Breast epithelium (tissue), 4 donors: Measurements from ENCODE around the gene SLC39A11. TPM values are rescaled to one million over a fixed set of nuclear protein-coding genes. Genes with fewer than 3 reads are reported as not detected.

ENCODE experiments used
- DNase-seq, 2 donors: peaks; one replicate each; pipeline ENCODE4 v3.0.0-alpha.2; 2019; ENCODE audit warnings: low spot score in 2 of 2
- H3K27ac ChIP-seq, 2 donors: fragments of 200-600 bp; sonication (generic) in 1 of 2; one replicate each; pipeline ENCODE4 v1.5.1; 2016 to 2019; ENCODE audit warnings: mild to moderate bottlenecking in 1 of 2
- H3K27me3 ChIP-seq, 2 donors: fragments of 200-600 bp; sonication (generic) in 1 of 2; one replicate each; pipeline versions ENCODE4 v1.5.1 to v1.6.0; 2017 to 2019; ENCODE audit warnings: control low read depth in 1 of 2, mild to moderate bottlenecking in 1 of 2
- H3K36me3 ChIP-seq: fragments of 200-600 bp; one replicate; pipeline ENCODE4 v1.5.1; 2019
- H3K4me1 ChIP-seq, 2 donors: fragments of 200-600 bp; sonication (generic); one replicate each; pipeline ENCODE4 v1.5.1; 2016 to 2019; ENCODE audit warnings: control low read depth in 1 of 2
- H3K4me3 ChIP-seq, 3 donors: fragments of 200-600 bp; sonication (generic); 1 replicate in 2 of 3; 2 replicates in 1 of 3; pipeline ENCODE4 v1.5.1; 2016 to 2019; ENCODE audit warnings: mild to moderate bottlenecking in 3 of 3, moderate library complexity in 2 of 3
- H3K9me3 ChIP-seq, 2 donors: fragments of 200-600 bp; sonication (generic) in 1 of 2; one replicate each; pipeline ENCODE4 v1.5.1; 2016 to 2019; ENCODE audit warnings: control low read depth in 1 of 2
- POLR2A ChIP-seq: fragments of 450-650 bp; IDR thresholded peaks from one replicate; pipeline ENCODE4 v1.6.1; 2016; ENCODE audit warnings: antibody characterized with exemption, mild to moderate bottlenecking, moderate library complexity
- POLR2AphosphoS5 ChIP-seq, 3 donors: sonication (generic); formaldehyde crosslinking; IDR thresholded peaks; one replicate each; pipeline ENCODE4 v1.6.1; 2017; ENCODE audit warnings: antibody characterized with exemption in 3 of 3
- intact Hi-C: fragments of 100-400 bp; cut with DNase I; formaldehyde crosslinking; loops from one replicate; pipeline ENCODE4 v1.15.1; 2023; ENCODE audit warnings: low total_unique reads
- total RNA-seq, 3 donors: library from RNA; depleted of rRNA; stranded (reverse); fragments of >200 nt; gene quantifications; one replicate each; pipeline ENCODE4 v1.1.0, GENCODE V29; 2016
- TF ChIP-seq, protein P1 (sequence below), 3 donors: fragments of 450-650 bp; IDR thresholded peaks; one replicate each; pipeline ENCODE4 v1.5.1; 2016 to 2017; ENCODE audit warnings: antibody characterized with exemption in 3 of 3, mild to moderate bottlenecking in 3 of 3, moderate library complexity in 3 of 3

Gene SLC39A11
- total RNA-seq, 3 donors from 2014 or later, result 31.8 to 54.6 (median 47.0) TPM

GRCh38 chr17:72862276-72862999 is 230.1 kb downstream of the SLC39A11 start:
- peaks cover 0 to 5% of the 10 kb centered on the region in 2 donors for H3K9me3 ChIP-seq
- intact Hi-C loops, result no loop called here
- H3K4me3 ChIP-seq, result no peak overlapping the region
- no peak for DNase-seq
- H3K27ac ChIP-seq, result no peak overlapping the region
- H3K27me3 ChIP-seq, result no peaks in the 10 kb centered on the region
- H3K4me1 ChIP-seq, result no peaks in the 10 kb centered on the region
- H3K36me3 ChIP-seq, result no peaks in the 10 kb centered on the region
- TF ChIP-seq POLR2AphosphoS5 (IDR thresholded peaks at IDR 0.05), result no peak
- no peak for TF ChIP-seq POLR2A
- TF ChIP-seq, protein P1, sequence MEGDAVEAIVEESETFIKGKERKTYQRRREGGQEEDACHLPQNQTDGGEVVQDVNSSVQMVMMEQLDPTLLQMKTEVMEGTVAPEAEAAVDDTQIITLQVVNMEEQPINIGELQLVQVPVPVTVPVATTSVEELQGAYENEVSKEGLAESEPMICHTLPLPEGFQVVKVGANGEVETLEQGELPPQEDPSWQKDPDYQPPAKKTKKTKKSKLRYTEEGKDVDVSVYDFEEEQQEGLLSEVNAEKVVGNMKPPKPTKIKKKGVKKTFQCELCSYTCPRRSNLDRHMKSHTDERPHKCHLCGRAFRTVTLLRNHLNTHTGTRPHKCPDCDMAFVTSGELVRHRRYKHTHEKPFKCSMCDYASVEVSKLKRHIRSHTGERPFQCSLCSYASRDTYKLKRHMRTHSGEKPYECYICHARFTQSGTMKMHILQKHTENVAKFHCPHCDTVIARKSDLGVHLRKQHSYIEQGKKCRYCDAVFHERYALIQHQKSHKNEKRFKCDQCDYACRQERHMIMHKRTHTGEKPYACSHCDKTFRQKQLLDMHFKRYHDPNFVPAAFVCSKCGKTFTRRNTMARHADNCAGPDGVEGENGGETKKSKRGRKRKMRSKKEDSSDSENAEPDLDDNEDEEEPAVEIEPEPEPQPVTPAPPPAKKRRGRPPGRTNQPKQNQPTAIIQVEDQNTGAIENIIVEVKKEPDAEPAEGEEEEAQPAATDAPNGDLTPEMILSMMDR (IDR thresholded peaks at IDR 0.05), result no peak

GRCh38 chr17:72861811-72862210 is 230.7 kb downstream of the SLC39A11 start:
- Histone ChIP-seq H3K9me3 (peaks cover 0 to 5% of the 10 kb centered on the region in 2 donors), H3K4me3 (no peak overlapping the region), H3K27me3 (no peaks in the 10 kb centered on the region), H3K36me3 (no peaks in the 10 kb centered on the region), H3K27ac (no peak overlapping the region), H3K4me1 (no peaks in the 10 kb centered on the region)
- intact Hi-C loops, result no loop called here
- no peak for DNase-seq
- no peak for TF ChIP-seq POLR2AphosphoS5 (IDR thresholded peaks at IDR 0.05)
- TF ChIP-seq POLR2A, result no peak
- TF ChIP-seq, protein P1 (IDR thresholded peaks at IDR 0.05), result no peak

GRCh38 chr17:72860778-72861177 is 231.7 kb downstream of the SLC39A11 start:
- Histone ChIP-seq H3K27me3 (no peaks in the 10 kb centered on the region), H3K27ac (no peak overlapping the region), H3K9me3 (peaks cover 0 to 1% of the 10 kb centered on the region in 2 donors), H3K4me3 (no peak overlapping the region), H3K4me1 (no peaks in the 10 kb centered on the region), H3K36me3 (no peaks in the 10 kb centered on the region)
- DNase-seq, result no peak
- TF ChIP-seq POLR2AphosphoS5 (IDR thresholded peaks at IDR 0.05) (no peak), POLR2A (no peak)
- TF ChIP-seq, protein P1 (IDR thresholded peaks at IDR 0.05), result no peak
- intact Hi-C loops, result no loop called here

- Histone ChIP-seq H3K27me3 (no peaks in the 10 kb centered on the region), H3K9me3 (no peaks in the 10 kb centered on the region), H3K36me3 (no peaks in the 10 kb centered on the region), H3K27ac (no peak overlapping the region), H3K4me3 (no peak overlapping the region), H3K4me1 (no peaks in the 10 kb centered on the region)
- intact Hi-C loops, result no loop called here
- no peak for DNase-seq
- TF ChIP-seq POLR2A, result no peak
- no peak for TF ChIP-seq POLR2AphosphoS5 (IDR thresholded peaks at IDR 0.05)
- TF ChIP-seq, protein P1 (IDR thresholded peaks at IDR 0.05), result no peak
Observed at GRCh38 chr17:72858826-72859495, 233.5 kb downstream of the SLC39A11 start.
